WTC11 (cell line): Measurements from ENCODE around the gene SLC17A5.

Experiments
- ATF2 ChIP-seq: sonication (generic); formaldehyde crosslinking; IDR thresholded peaks from 2 replicates; pipeline ENCODE4 v1.8.1; 2022; ENCODE audit warnings: low read depth, missing genetic modification reagents, borderline replicate concordance
- CREM ChIP-seq: sonication (generic); formaldehyde crosslinking; IDR thresholded peaks from 2 replicates; pipeline ENCODE4 v1.8.1; 2022; ENCODE audit warnings: mild to moderate bottlenecking, missing genetic modification reagents, moderate library complexity
- CTCF ChIP-seq: fragments of 200-600 bp; IDR thresholded peaks from 2 replicates; pipeline ENCODE4 v1.8.0; 2022; ENCODE audit warnings: antibody characterized with exemption
- E2F1 ChIP-seq: sonication (generic); formaldehyde crosslinking; IDR thresholded peaks from 2 replicates; pipeline ENCODE4 v1.8.0; 2022; ENCODE audit warnings: mild to moderate bottlenecking, missing genetic modification reagents
- NFYB ChIP-seq: sonication (generic); formaldehyde crosslinking; conservative IDR thresholded peaks from 2 replicates; pipeline ENCODE4 v1.8.0; 2022; ENCODE audit warnings: low read depth, missing genetic modification reagents
- NR3C1 ChIP-seq: sonication (generic); formaldehyde crosslinking; conservative IDR thresholded peaks from 2 replicates; pipeline ENCODE4 v1.8.1; 2023; ENCODE audit warnings: low read depth, mild to moderate bottlenecking, missing genetic modification reagents
- PRDM15 ChIP-seq: sonication (generic); formaldehyde crosslinking; IDR thresholded peaks from 2 replicates; pipeline ENCODE4 v1.8.0; 2022; ENCODE audit warnings: missing genetic modification reagents
- USF2 ChIP-seq: sonication (generic); formaldehyde crosslinking; IDR thresholded peaks from 2 replicates; pipeline ENCODE4 v1.8.1; 2023; ENCODE audit warnings: mild to moderate bottlenecking, missing genetic modification reagents, moderate library complexity
- ZBTB21 ChIP-seq: sonication (generic); formaldehyde crosslinking; IDR thresholded peaks from 2 replicates; pipeline ENCODE4 v1.8.1; 2023; ENCODE audit warnings: mild to moderate bottlenecking, missing genetic modification reagents, borderline replicate concordance
- ZMAT4 ChIP-seq: fragments of 250-450 bp; sonication (Bioruptor Pico); IDR thresholded peaks from 2 replicates; pipeline ENCODE4 v1.9.0; 2021; ENCODE audit warnings: mild to moderate bottlenecking

- no peak for TF ChIP-seq ATF2 (CRISPR knock-in tag)
- no peak for TF ChIP-seq CTCF
- TF ChIP-seq CREM (CRISPR knock-in tag) = no peak
- TF ChIP-seq E2F1 = no peak
- TF ChIP-seq ZBTB21 (CRISPR knock-in tag) = no peak
- no peak for TF ChIP-seq NFYB (CRISPR knock-in tag)
- TF ChIP-seq USF2 (CRISPR knock-in tag) = no peak
- TF ChIP-seq ZMAT4 (CRISPR knock-in tag) = no peak
- no peak for TF ChIP-seq NR3C1 (CRISPR knock-in tag)
- no peak for TF ChIP-seq PRDM15 (CRISPR knock-in tag)
Observed at GRCh38 chr6:73632346-73632745, 21.4 kb downstream of the SLC17A5 start.
